PC-3 (cell line): ENCODE measurements around the gene NAA10.

ENCODE experiments used
- EZH2phosphoT487 ChIP-seq: fragments of 300-600 bp; sonication (generic); IDR thresholded peaks from 2 replicates; pipeline ENCODE4 v1.6.1; 2018; ENCODE audit warnings: mild to moderate bottlenecking, antibody characterized with exemption, low read length, borderline replicate concordance
- TF ChIP-seq, protein P1 (sequence below): fragments of 300-600 bp; sonication (generic); conservative IDR thresholded peaks from 2 replicates; pipeline ENCODE4 v1.5.1; 2017; ENCODE audit warnings: antibody characterized with exemption, low read depth, mild to moderate bottlenecking, low read length

DNA sequence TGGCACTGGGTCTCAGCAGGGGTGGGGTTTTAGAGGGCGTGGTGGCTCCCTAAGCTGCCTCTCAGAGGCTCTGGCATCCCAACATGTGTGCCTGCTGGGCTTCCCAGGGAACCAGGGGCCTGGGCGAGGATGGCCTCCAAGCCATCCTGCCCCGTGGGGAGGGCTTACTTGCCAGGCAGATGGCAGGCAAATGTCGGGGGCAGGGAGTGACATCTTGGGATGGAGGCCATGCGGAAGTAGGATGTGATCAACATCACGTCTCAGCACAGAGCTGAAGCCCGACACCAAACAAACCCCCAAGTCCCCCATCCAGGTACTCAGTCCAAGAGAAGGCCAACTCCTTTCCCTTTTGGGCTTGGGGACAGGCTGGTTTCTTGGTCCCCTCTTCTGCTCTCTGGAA lies 53.6 kb downstream of the NAA10 start:
- TF ChIP-seq, protein P1, sequence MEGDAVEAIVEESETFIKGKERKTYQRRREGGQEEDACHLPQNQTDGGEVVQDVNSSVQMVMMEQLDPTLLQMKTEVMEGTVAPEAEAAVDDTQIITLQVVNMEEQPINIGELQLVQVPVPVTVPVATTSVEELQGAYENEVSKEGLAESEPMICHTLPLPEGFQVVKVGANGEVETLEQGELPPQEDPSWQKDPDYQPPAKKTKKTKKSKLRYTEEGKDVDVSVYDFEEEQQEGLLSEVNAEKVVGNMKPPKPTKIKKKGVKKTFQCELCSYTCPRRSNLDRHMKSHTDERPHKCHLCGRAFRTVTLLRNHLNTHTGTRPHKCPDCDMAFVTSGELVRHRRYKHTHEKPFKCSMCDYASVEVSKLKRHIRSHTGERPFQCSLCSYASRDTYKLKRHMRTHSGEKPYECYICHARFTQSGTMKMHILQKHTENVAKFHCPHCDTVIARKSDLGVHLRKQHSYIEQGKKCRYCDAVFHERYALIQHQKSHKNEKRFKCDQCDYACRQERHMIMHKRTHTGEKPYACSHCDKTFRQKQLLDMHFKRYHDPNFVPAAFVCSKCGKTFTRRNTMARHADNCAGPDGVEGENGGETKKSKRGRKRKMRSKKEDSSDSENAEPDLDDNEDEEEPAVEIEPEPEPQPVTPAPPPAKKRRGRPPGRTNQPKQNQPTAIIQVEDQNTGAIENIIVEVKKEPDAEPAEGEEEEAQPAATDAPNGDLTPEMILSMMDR, result no peak
- no peak for TF ChIP-seq EZH2phosphoT487
